Suprapubic skin (tissue), 4 donors: Measurements from ENCODE around the gene SLC22A2. TPM values are rescaled to one million over a fixed set of nuclear protein-coding genes. Genes with fewer than 3 reads are reported as not detected.

Source experiments
- DNase-seq, 2 donors: peaks; one replicate each; pipeline ENCODE4 v3.0.0-alpha.2; 2019; ENCODE audit warnings: low spot score in 2 of 2
- H3K27ac ChIP-seq: fragments of 200-600 bp; sonication (generic); one replicate; pipeline ENCODE4 v1.5.1; 2019
- H3K27me3 ChIP-seq: fragments of 200-600 bp; sonication (generic); one replicate; pipeline ENCODE4 v1.5.1; 2019
- H3K36me3 ChIP-seq: fragments of 200-600 bp; sonication (generic); one replicate; pipeline ENCODE4 v1.5.1; 2019
- H3K4me1 ChIP-seq: fragments of 200-600 bp; sonication (generic); one replicate; pipeline ENCODE4 v1.5.1; 2019
- H3K4me3 ChIP-seq: fragments of 200-600 bp; sonication (generic); one replicate; pipeline ENCODE4 v1.5.1; 2019; ENCODE audit warnings: mild to moderate bottlenecking
- H3K9me3 ChIP-seq: fragments of 200-600 bp; sonication (generic); one replicate; pipeline ENCODE4 v1.5.1; 2019
- CTCF ChIP-seq, 2 donors: fragments of 200-600 bp in 1 of 2; fragments of 450-650 bp in 1 of 2; sonication (generic) in 1 of 2; IDR thresholded peaks; one replicate each; pipeline ENCODE4 v1.5.1; 2016 to 2019; ENCODE audit warnings: antibody characterized with exemption in 2 of 2, mild to moderate bottlenecking in 1 of 2, moderate library complexity in 1 of 2
- EP300 ChIP-seq: sonication (generic); formaldehyde crosslinking; IDR thresholded peaks from one replicate; pipeline ENCODE4 v1.6.1; 2017; ENCODE audit warnings: antibody characterized with exemption
- POLR2A ChIP-seq, 2 donors: fragments of 450-650 bp; IDR thresholded peaks; one replicate each; pipeline ENCODE4 v1.6.1; 2017; ENCODE audit warnings: antibody characterized with exemption in 2 of 2, mild to moderate bottlenecking in 2 of 2, moderate library complexity in 2 of 2
- POLR2AphosphoS5 ChIP-seq, 3 donors: sonication (generic); formaldehyde crosslinking; IDR thresholded peaks; one replicate each; pipeline ENCODE4 v1.6.1; 2017; ENCODE audit warnings: antibody characterized with exemption in 3 of 3
- WGBS: methylation state at CpG from one replicate; pipeline ENCODE4 v1.1.5; 2018; 5-methylcytosine and 5-hydroxymethylcytosine counted together
- total RNA-seq, 4 donors: library from RNA; depleted of rRNA; stranded (reverse); fragments of >200 nt; gene quantifications; one replicate each; pipeline ENCODE4 v1.1.0, GENCODE V29; 2016

The SLC22A2 gene
- total RNA-seq, 4 donors from 2014 or later, result not detected

GRCh38 chr6:160215232-160215631, 43.4 kb downstream of the SLC22A2 start:
- Histone ChIP-seq H3K4me1 (no peaks in the 10 kb centered on the region), H3K27ac (no peak overlapping the region), H3K36me3 (no peaks in the 10 kb centered on the region), H3K4me3 (no peak overlapping the region), H3K27me3 (peaks cover 12% of the 10 kb centered on the region), H3K9me3 (no peaks in the 10 kb centered on the region)
- DNase-seq, result no peak
- 37% methylated on average over 3 of the region's 3 CpGs for WGBS
- TF ChIP-seq EP300 (no peak), POLR2A (IDR thresholded peaks at IDR 0.05) (no peak), CTCF (IDR thresholded peaks at IDR 0.05) (no peak), POLR2AphosphoS5 (IDR thresholded peaks at IDR 0.05) (no peak)

DNA sequence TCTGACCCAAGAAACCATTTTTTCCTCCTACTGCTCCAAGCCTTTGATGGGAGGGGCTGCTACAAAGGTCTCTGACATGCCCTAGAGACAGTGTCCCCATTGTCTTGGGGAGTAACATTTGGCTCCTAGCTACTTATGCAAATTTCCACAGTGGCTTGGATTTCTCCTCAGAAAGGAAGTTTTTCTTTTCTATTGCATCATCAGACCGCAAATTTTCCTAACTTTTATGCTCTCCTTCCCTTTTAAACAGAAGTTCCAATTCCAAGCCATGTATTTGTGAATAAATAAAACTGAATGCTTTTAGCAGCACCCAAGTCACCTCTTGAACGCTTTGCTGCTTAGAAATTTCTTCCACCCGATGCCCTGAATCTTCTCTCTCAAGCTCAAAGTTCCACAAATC, 51.0 kb downstream of the SLC22A2 start:
- DNase-seq, result no peak
- Histone ChIP-seq H3K27ac (no peak overlapping the region), H3K4me1 (no peaks in the 10 kb centered on the region), H3K9me3 (peaks cover 9% of the 10 kb centered on the region), H3K4me3 (no peak overlapping the region), H3K36me3 (no peaks in the 10 kb centered on the region), H3K27me3 (no peaks in the 10 kb centered on the region)
- TF ChIP-seq POLR2A (IDR thresholded peaks at IDR 0.05), result no peak
- no peak for TF ChIP-seq EP300
- no peak for TF ChIP-seq CTCF (IDR thresholded peaks at IDR 0.05)
- no peak for TF ChIP-seq POLR2AphosphoS5 (IDR thresholded peaks at IDR 0.05)
- WGBS, result 85% methylated on average over 3 of the region's 3 CpGs

GRCh38 chr6:160204710-160205109, 53.9 kb downstream of the SLC22A2 start:
- Histone ChIP-seq H3K36me3 (no peaks in the 10 kb centered on the region), H3K4me1 (no peaks in the 10 kb centered on the region), H3K9me3 (peaks cover 9% of the 10 kb centered on the region), H3K4me3 (no peak overlapping the region), H3K27ac (no peak overlapping the region), H3K27me3 (no peaks in the 10 kb centered on the region)
- WGBS, result 54% methylated on average over 1 of the region's 1 CpG
- no peak for DNase-seq
- no peak for TF ChIP-seq CTCF (IDR thresholded peaks at IDR 0.05)
- TF ChIP-seq POLR2A (IDR thresholded peaks at IDR 0.05), result no peak
- no peak for TF ChIP-seq POLR2AphosphoS5 (IDR thresholded peaks at IDR 0.05)
- no peak for TF ChIP-seq EP300

GRCh38 chr6:160203953-160204352, 54.7 kb downstream of the SLC22A2 start:
- Histone ChIP-seq H3K4me1 (no peaks in the 10 kb centered on the region), H3K36me3 (no peaks in the 10 kb centered on the region), H3K9me3 (peaks cover 9% of the 10 kb centered on the region), H3K4me3 (no peak overlapping the region), H3K27me3 (no peaks in the 10 kb centered on the region), H3K27ac (no peak overlapping the region)
- no peak for DNase-seq
- TF ChIP-seq CTCF (IDR thresholded peaks at IDR 0.05), result no peak
- WGBS, result 88% methylated on average over 2 of the region's 2 CpGs

DNA sequence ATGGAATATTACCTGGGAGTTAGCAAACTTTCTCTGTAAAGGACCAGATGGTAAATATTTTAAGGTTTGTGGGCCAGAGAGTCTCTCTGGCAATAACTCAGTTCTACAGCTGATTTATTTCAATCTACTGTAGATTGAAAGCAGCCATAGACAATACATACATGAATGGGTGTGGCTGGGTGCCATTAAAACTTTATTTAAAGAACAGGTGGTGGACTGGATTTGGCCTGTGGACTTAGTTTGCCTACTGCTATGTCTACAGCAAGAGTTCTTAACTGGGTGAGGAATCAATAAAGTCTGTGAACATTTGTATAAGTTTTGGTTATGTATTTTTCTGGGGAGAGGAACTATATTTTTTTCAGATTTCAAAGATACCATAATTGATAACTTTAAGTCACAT, 55.1 kb downstream of the SLC22A2 start:
- no peaks in the 10 kb centered on the region for H3K27me3 ChIP-seq
- peaks cover 9% of the 10 kb centered on the region for H3K9me3 ChIP-seq
- no peaks in the 10 kb centered on the region for H3K4me1 ChIP-seq
- TF ChIP-seq POLR2A (IDR thresholded peaks at IDR 0.05), result no peak
- no peak for TF ChIP-seq POLR2AphosphoS5 (IDR thresholded peaks at IDR 0.05)
- TF ChIP-seq EP300, result no peak
- no peak for TF ChIP-seq CTCF (IDR thresholded peaks at IDR 0.05)
- no peak overlapping the region for H3K27ac ChIP-seq
- no peak for DNase-seq
- H3K36me3 ChIP-seq, result no peaks in the 10 kb centered on the region
- H3K4me3 ChIP-seq, result no peak overlapping the region
